ENCODE measurements around the gene HSD11B1.
A peak's percentile ranks its signal among the peaks of the same experiment; 100 is the strongest.

Gene HSD11B1

GRCh38 chr1:209749670-209750323 is 45.2 kb downstream of the HSD11B1 start:
- no peak for TF ChIP-seq CTCF (IDR thresholded peaks at IDR 0.05; ENCODE audit: borderline replicate concordance, insufficient read depth, low read depth, low read length)
- H3K4me3 ChIP-seq (ENCODE audit: low read depth, low read length), result no peak overlapping the region

GRCh38 chr1:209751627-209752231 is 47.1 kb downstream of the HSD11B1 start:
- H3K4me3 ChIP-seq (ENCODE audit: low read depth, low read length), result no peak overlapping the region
- no peak for TF ChIP-seq CTCF (IDR thresholded peaks at IDR 0.05; ENCODE audit: borderline replicate concordance, insufficient read depth, low read depth, low read length)

GRCh38 chr1:209752890-209753289 is 48.2 kb downstream of the HSD11B1 start:
- no peak for TF ChIP-seq CTCF (IDR thresholded peaks at IDR 0.05; ENCODE audit: borderline replicate concordance, insufficient read depth, low read depth, low read length)
- no peak overlapping the region for H3K4me3 ChIP-seq (ENCODE audit: low read depth, low read length)

- H3K4me3 ChIP-seq (ENCODE audit: low read depth, low read length), result no peak overlapping the region
- TF ChIP-seq CTCF (IDR thresholded peaks at IDR 0.05; ENCODE audit: borderline replicate concordance, insufficient read depth, low read depth, low read length), result no peak
Measured at GRCh38 chr1:209755256-209755655, 50.6 kb downstream of the HSD11B1 start.

- H3K4me3 ChIP-seq (ENCODE audit: low read depth, low read length), result peak within 1 kb of the TSS; percentile 73
- TF ChIP-seq CTCF (IDR thresholded peaks at IDR 0.05; ENCODE audit: borderline replicate concordance, insufficient read depth, low read depth, low read length), result no peak
Measured at GRCh38 chr1:209755926-209756614, 51.4 kb downstream of the HSD11B1 start, which contains the start of gene TRAF3IP3. Gene TRAF3IP3, plus strand, starts transcription at chr1:209756053. Its CDS starts 3,987 bp downstream, at chr1:209760040.

- TF ChIP-seq CTCF (IDR thresholded peaks at IDR 0.05; ENCODE audit: borderline replicate concordance, insufficient read depth, low read depth, low read length), result no peak
- peak overlapping the region; percentile 73 for H3K4me3 ChIP-seq (ENCODE audit: low read depth, low read length)
Measured at GRCh38 chr1:209756615-209757445, 52.2 kb downstream of the HSD11B1 start.

Measured in GM12875 (cell line).